Endodermal cell (in vitro differentiated cells): Measurements from ENCODE around the gene SLC6A11. TPM values are rescaled to one million over a fixed set of nuclear protein-coding genes. Genes with fewer than 3 reads are reported as not detected.
A peak's percentile ranks its signal among the peaks of the same experiment; 100 is the strongest.

Experiments
- DNase-seq: peaks from one replicate; pipeline ENCODE4 v3.0.0-alpha.2; 2017
- H3K27ac ChIP-seq: 2 replicates; pipeline ENCODE4 v1.5.1; 2013; ENCODE audit warnings: mild to moderate bottlenecking, low read depth, low read length, moderate library complexity
- H3K27me3 ChIP-seq: 2 replicates; pipeline ENCODE4 v1.6.1; 2013; ENCODE audit warnings: mild to moderate bottlenecking, low read length, moderate library complexity; ENCODE audit not compliant: insufficient read depth, control insufficient read depth, poor library complexity, severe bottlenecking
- H3K36me3 ChIP-seq: 2 replicates; pipeline ENCODE4 v1.7.0; 2013; ENCODE audit warnings: mild to moderate bottlenecking, low read length, moderate library complexity; ENCODE audit not compliant: control insufficient read depth, insufficient read depth
- H3K4me1 ChIP-seq: one replicate; pipeline ENCODE4 v1.7.0; 2013; ENCODE audit warnings: low read length; ENCODE audit not compliant: control insufficient read depth, insufficient read depth
- H3K4me3 ChIP-seq: 2 replicates; pipeline ENCODE4 v1.5.1; 2013; ENCODE audit warnings: mild to moderate bottlenecking, low read length, moderate library complexity
- H3K9ac ChIP-seq: 2 replicates; pipeline ENCODE4 v1.6.1; 2013; ENCODE audit warnings: mild to moderate bottlenecking, low read length, moderate library complexity; ENCODE audit not compliant: poor library complexity, severe bottlenecking; ENCODE audit errors: extremely low read depth
- H3K9me3 ChIP-seq: 2 replicates; pipeline ENCODE4 v1.6.1; 2013; ENCODE audit warnings: mild to moderate bottlenecking, low read length, moderate library complexity; ENCODE audit not compliant: control insufficient read depth
- H3K27ac Mint-ChIP-seq: 2 replicates; pipeline ENCODE4 v1.8.0; 2020; ENCODE audit warnings: mixed read lengths
- H3K27me3 Mint-ChIP-seq: 2 replicates; pipeline ENCODE4 v1.8.0; 2021; ENCODE audit warnings: mild to moderate bottlenecking, mixed read lengths; ENCODE audit not compliant: insufficient read depth
- H3K36me3 Mint-ChIP-seq: 2 replicates; pipeline ENCODE4 v1.8.0; 2020; ENCODE audit warnings: low read depth, mixed read lengths
- H3K4me1 Mint-ChIP-seq: 2 replicates; pipeline ENCODE4 v1.8.0; 2020; ENCODE audit warnings: mixed read lengths
- H3K4me3 Mint-ChIP-seq: 2 replicates; pipeline ENCODE4 v1.8.0; 2020; ENCODE audit warnings: mild to moderate bottlenecking, moderate library complexity, mixed read lengths
- H3K9me3 Mint-ChIP-seq: 2 replicates; pipeline ENCODE4 v1.8.0; 2020; ENCODE audit warnings: mild to moderate bottlenecking, mixed read lengths
- WGBS, 2 experiments: methylation state at CpG; one replicate each; pipeline versions ENCODE4 v1.1.5 to v1.1.7; 2013; ENCODE audit warnings: missing lambda C conversion rate in 2 of 2, mixed read lengths in 1 of 2; ENCODE audit not compliant: insufficient coverage in 1 of 2, insufficient read length in 1 of 2; 5-methylcytosine and 5-hydroxymethylcytosine counted together
- total RNA-seq, 2 donors: library from RNA; stranded (reverse); fragmentation: NEBNext Ultra II Directional in 1 of 2; extraction: Animal tissue kit (Norgen Biotek cat#: 25700) in 1 of 2; gene quantifications; 2 replicates in 1 of 2; 3 replicates in 1 of 2; pipeline ENCODE4 v1.2.1, GENCODE V29; 2021
- TF ChIP-seq, protein P1 (sequence below): fragments of 200-600 bp; sonication (generic); conservative IDR thresholded peaks from 2 replicates; pipeline ENCODE4 v1.5.0; 2021; ENCODE audit warnings: antibody characterized with exemption, mild to moderate bottlenecking

Gene SLC6A11
- total RNA-seq, 2 donors from 2014 or later, result 0.27 to 0.73 TPM

DNA sequence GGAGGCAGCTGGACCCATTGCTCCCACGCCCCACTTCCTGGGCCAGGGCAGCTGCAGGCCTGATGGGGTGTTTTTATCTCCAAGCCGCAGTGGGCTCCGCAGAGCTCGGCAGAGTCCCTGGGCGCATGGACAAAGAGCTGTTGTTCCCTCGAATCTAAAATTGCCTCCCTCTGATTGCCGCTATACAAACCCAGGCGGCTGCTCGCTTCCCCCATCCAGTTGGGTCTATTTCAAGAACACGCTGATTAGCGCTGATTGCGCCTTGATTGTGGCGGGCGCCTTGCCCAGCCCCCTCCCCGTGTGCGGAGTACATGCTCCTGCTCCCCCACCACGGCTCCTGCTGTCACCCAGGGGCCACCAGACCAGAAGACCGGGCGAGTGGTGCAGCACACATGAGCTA is 133.2 kb downstream of the SLC6A11 start:
- H3K4me1 Mint-ChIP-seq, result no peaks in the 10 kb centered on the region
- 89 to 93% methylated on average over 10 to 19 of the region's 19 CpGs for WGBS, 2 experiments

DNA sequence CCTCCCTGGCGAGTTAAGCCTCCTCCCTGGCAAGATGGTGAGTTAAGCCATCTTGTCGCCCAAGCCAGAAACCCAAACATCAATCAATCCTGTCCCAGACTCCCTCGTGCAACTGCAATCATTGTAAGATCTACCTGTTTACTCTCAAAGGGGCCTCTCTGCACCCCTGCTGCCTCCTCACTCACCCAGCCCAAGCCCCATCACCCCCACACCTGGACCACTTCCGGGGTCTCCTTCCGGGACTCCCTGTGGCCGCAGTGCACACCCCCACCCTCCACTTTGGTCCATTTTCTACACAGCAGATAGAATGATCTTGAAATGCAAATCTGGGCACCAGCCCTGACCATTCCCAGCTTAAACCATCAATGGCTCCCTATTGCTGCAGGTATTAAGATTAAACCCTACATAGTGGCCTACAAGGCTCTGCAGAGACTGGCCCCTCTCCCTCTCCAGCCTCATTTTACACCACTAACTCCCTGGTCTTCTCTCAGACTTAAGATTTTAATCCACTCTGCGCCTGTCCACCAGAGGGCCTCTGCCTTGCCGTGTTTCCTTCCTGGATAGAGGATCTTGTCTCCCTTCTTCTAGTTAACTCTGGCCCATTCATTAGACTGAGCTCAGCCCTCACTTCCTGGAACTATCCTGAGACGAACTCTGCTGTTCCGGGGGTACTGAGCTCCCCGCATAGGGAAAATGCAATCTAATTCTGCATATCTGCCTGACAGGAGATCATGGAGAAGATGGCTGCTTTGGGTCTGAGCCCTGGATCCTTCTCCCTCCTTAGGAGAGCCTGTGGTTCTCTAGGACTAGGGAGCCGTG is 134.7 kb downstream of the SLC6A11 start:
- Mint-ChIP-seq H3K27ac (no peak overlapping the region), H3K4me1 (no peaks in the 10 kb centered on the region), H3K27me3 (peaks cover 3% of the 10 kb centered on the region), H3K4me3 (no peak overlapping the region), H3K9me3 (no peaks in the 10 kb centered on the region), H3K36me3 (no peaks in the 10 kb centered on the region)
- 73 to 75% methylated on average over 10 to 12 of the region's 12 CpGs for WGBS, 2 experiments
- DNase-seq, result peak; percentile 81
- no peaks in the 10 kb centered on the region for H3K9me3 ChIP-seq
- no peaks in the 10 kb centered on the region for H3K4me1 ChIP-seq
- H3K27ac ChIP-seq, result no peak overlapping the region
- no peaks in the 10 kb centered on the region for H3K36me3 ChIP-seq
- no peak overlapping the region for H3K4me3 ChIP-seq
- TF ChIP-seq, protein P1, sequence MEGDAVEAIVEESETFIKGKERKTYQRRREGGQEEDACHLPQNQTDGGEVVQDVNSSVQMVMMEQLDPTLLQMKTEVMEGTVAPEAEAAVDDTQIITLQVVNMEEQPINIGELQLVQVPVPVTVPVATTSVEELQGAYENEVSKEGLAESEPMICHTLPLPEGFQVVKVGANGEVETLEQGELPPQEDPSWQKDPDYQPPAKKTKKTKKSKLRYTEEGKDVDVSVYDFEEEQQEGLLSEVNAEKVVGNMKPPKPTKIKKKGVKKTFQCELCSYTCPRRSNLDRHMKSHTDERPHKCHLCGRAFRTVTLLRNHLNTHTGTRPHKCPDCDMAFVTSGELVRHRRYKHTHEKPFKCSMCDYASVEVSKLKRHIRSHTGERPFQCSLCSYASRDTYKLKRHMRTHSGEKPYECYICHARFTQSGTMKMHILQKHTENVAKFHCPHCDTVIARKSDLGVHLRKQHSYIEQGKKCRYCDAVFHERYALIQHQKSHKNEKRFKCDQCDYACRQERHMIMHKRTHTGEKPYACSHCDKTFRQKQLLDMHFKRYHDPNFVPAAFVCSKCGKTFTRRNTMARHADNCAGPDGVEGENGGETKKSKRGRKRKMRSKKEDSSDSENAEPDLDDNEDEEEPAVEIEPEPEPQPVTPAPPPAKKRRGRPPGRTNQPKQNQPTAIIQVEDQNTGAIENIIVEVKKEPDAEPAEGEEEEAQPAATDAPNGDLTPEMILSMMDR, result peak; percentile 82
- H3K27me3 ChIP-seq, result no peaks in the 10 kb centered on the region
- no peak overlapping the region for H3K9ac ChIP-seq

More for the DNA sequence above, 133.2 kb downstream of the SLC6A11 start:
- TF ChIP-seq, protein P1, result no peak
- no peak for DNase-seq
- H3K9me3 Mint-ChIP-seq, result no peaks in the 10 kb centered on the region
- no peaks in the 10 kb centered on the region for H3K27me3 ChIP-seq
- no peaks in the 10 kb centered on the region for H3K36me3 ChIP-seq
- H3K9ac ChIP-seq, result no peak overlapping the region
- no peak overlapping the region for H3K27ac ChIP-seq
- no peaks in the 10 kb centered on the region for H3K9me3 ChIP-seq
- H3K27ac Mint-ChIP-seq, result no peak overlapping the region
- peaks cover 3% of the 10 kb centered on the region for H3K27me3 Mint-ChIP-seq
- no peaks in the 10 kb centered on the region for H3K4me1 ChIP-seq
- no peak overlapping the region for H3K4me3 ChIP-seq
- no peak overlapping the region for H3K4me3 Mint-ChIP-seq
- H3K36me3 Mint-ChIP-seq, result no peaks in the 10 kb centered on the region

DNA sequence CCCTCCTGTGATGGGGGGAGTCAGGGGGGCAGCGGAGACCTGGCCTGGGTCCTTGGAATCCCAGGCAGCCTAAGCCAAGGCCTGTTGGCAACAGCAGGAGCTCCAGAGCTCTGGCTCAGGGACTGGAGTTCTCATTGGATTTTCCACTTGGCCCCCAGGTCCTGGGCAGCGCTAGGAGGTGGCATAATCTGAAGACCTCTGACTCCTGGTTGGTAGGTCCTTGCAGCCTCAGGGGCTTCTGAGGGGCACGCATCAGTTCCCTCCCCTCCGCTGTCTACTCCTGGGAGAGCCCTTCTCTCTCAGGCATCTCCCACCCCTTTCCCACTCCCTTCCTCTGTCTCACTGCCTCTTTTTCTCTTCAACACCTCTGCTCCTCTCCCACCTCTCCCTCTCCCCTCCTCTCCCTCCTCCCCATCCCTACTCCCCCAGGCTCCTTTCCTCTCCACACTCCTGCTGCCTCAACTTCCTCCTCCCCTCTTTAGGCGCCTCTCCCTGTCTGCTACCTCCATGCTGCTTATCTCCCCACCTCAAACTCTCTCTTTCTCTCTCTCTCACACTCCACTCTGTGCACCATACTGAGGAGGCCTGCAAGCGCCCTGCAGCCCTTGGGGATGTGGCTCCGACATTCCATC is 135.4 kb downstream of the SLC6A11 start:
- Histone ChIP-seq H3K9ac (no peak overlapping the region), H3K27me3 (no peaks in the 10 kb centered on the region), H3K36me3 (no peaks in the 10 kb centered on the region), H3K4me3 (no peak overlapping the region), H3K9me3 (no peaks in the 10 kb centered on the region), H3K4me1 (no peaks in the 10 kb centered on the region), H3K27ac (no peak overlapping the region)
- Mint-ChIP-seq H3K27ac (no peak overlapping the region), H3K4me1 (no peaks in the 10 kb centered on the region), H3K36me3 (no peaks in the 10 kb centered on the region), H3K4me3 (no peak overlapping the region), H3K27me3 (peaks cover 3% of the 10 kb centered on the region), H3K9me3 (no peaks in the 10 kb centered on the region)
- TF ChIP-seq, protein P1, result no peak
- DNase-seq, result no peak
- 74 to 81% methylated on average over 4 to 7 of the region's 7 CpGs for WGBS, 2 experiments
